Astrocyte (in vitro differentiated cells and primary cell): ENCODE results near the gene ANKIB1.

ENCODE experiments used
- CTCF ChIP-seq: IDR thresholded peaks from 2 replicates; pipeline ENCODE4 v1.5.1; 2011; ENCODE audit warnings: low read depth, mild to moderate bottlenecking, inconsistent platforms, low read length, moderate library complexity; ENCODE audit not compliant: insufficient read depth
- EZH2 ChIP-seq: IDR thresholded peaks from 2 replicates; pipeline ENCODE4 v1.6.1; 2012; ENCODE audit warnings: mild to moderate bottlenecking, low read length, inconsistent platforms; ENCODE audit not compliant: insufficient read depth

- TF ChIP-seq CTCF (no peak), EZH2 (no peak)
Observed at GRCh38 chr7:92435542-92435941, 189.8 kb downstream of the ANKIB1 start.
